Sigmoid colon (tissue), 4 donors: Measurements from ENCODE around the gene SLC23A1.

ENCODE experiments used
- POLR2A ChIP-seq, 2 donors: fragments of 450-650 bp; IDR thresholded peaks; one replicate each; pipeline ENCODE4 v1.6.1; 2016; ENCODE audit warnings: antibody characterized with exemption in 2 of 2, mild to moderate bottlenecking in 2 of 2, moderate library complexity in 2 of 2
- POLR2AphosphoS5 ChIP-seq, 4 donors: sonication (generic); formaldehyde crosslinking; IDR thresholded peaks; one replicate each; pipeline ENCODE4 v1.6.1; 2017; ENCODE audit warnings: antibody characterized with exemption in 4 of 4
- TF ChIP-seq, protein P1 (sequence below), 4 experiments: fragments of 450-650 bp in 3 of 4; fragments of 200-600 bp in 1 of 4; IDR thresholded peaks; one replicate each; pipeline ENCODE4 v1.5.1; 2016 to 2019; ENCODE audit warnings: antibody characterized with exemption in 4 of 4, mild to moderate bottlenecking in 3 of 4, moderate library complexity in 2 of 4

DNA sequence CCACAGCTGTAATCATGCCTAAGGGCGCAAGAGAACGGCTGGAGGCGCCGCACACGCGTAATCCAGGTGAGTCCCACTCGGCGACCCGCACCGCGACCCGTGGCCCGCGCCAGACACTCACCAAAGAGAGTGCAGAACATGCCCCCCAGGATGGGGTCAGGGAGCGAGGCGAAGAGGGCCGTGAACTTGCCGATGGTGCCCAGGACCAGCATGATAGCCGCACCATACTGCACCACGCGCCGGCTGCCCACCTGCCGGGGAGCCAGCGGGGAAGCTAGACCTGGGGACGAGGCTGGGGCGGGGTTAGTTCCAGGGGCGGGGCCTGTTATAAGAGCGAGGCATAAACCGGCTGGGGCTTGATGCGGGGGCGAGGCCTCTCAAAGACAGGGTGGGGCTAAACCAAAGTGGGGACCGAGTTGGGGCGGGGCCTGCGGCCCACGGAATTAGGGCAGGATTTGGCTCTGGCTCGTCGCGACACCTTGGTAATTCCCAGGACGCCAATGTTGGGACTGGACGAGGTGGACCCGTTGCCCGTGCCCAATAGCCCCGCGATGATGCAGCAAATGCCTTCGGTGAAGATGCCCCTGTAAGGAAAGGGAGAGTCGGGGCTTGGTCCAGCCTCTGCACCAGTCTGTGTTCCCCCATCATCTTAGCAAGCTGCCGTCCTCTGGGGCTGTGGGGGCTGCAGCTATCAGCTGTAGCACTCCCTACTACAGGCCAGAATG is 4.8 kb downstream of the SLC23A1 start:
- no peak for TF ChIP-seq POLR2A (IDR thresholded peaks at IDR 0.05)
- TF ChIP-seq, protein P1, sequence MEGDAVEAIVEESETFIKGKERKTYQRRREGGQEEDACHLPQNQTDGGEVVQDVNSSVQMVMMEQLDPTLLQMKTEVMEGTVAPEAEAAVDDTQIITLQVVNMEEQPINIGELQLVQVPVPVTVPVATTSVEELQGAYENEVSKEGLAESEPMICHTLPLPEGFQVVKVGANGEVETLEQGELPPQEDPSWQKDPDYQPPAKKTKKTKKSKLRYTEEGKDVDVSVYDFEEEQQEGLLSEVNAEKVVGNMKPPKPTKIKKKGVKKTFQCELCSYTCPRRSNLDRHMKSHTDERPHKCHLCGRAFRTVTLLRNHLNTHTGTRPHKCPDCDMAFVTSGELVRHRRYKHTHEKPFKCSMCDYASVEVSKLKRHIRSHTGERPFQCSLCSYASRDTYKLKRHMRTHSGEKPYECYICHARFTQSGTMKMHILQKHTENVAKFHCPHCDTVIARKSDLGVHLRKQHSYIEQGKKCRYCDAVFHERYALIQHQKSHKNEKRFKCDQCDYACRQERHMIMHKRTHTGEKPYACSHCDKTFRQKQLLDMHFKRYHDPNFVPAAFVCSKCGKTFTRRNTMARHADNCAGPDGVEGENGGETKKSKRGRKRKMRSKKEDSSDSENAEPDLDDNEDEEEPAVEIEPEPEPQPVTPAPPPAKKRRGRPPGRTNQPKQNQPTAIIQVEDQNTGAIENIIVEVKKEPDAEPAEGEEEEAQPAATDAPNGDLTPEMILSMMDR (IDR thresholded peaks at IDR 0.05) = no peak
- TF ChIP-seq POLR2AphosphoS5 (IDR thresholded peaks at IDR 0.05) = no peak
